HL-60 (cell line): ENCODE data around the gene RPE65.

Source experiments
- POLR2AphosphoS5 ChIP-seq: IDR thresholded peaks from 2 replicates; pipeline ENCODE4 v1.6.1; 2012; ENCODE audit warnings: low read depth
- TF ChIP-seq, protein P1 (sequence below): IDR thresholded peaks from one replicate; pipeline ENCODE4 v1.5.1; 2011; ENCODE audit warnings: low read length, control low read depth, inconsistent platforms; ENCODE audit not compliant: insufficient read depth

DNA sequence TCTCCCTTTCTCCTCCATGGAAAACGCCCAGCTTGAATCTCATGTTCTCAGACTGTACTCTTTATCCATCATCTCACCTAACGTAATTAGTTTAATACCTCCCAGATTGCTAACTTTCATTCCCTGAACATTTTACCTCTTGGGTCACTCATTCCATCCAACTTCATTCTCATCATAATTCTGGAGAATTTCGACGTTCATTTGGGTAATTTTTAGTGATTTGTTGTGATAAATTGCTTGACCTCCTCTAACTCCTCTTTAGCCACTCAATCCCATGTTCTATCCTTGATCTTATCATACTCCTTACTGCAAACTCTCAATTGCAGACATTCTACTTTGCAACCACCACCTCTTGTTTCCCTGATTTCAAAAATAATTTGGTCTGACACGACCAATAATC lies 28.4 kb downstream of the RPE65 start:
- TF ChIP-seq POLR2AphosphoS5 = no peak
- TF ChIP-seq, protein P1, sequence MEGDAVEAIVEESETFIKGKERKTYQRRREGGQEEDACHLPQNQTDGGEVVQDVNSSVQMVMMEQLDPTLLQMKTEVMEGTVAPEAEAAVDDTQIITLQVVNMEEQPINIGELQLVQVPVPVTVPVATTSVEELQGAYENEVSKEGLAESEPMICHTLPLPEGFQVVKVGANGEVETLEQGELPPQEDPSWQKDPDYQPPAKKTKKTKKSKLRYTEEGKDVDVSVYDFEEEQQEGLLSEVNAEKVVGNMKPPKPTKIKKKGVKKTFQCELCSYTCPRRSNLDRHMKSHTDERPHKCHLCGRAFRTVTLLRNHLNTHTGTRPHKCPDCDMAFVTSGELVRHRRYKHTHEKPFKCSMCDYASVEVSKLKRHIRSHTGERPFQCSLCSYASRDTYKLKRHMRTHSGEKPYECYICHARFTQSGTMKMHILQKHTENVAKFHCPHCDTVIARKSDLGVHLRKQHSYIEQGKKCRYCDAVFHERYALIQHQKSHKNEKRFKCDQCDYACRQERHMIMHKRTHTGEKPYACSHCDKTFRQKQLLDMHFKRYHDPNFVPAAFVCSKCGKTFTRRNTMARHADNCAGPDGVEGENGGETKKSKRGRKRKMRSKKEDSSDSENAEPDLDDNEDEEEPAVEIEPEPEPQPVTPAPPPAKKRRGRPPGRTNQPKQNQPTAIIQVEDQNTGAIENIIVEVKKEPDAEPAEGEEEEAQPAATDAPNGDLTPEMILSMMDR = no peak
